SK-N-SH (cell line): ENCODE data around the gene FKBP11. TPM values are rescaled to one million over a fixed set of nuclear protein-coding genes. Genes with fewer than 3 reads are reported as not detected.

Source experiments
- CTCF ChIA-PET: fragments of 300-600, 350-600 bp; formaldehyde crosslinking; extraction: SDS; loops from one replicate; lab custom pipeline; 2021; lab: Yijun Ruan, JAX
- POLR2A ChIA-PET: fragments of 350-600 bp; sonication (Branson Sonifier 250); formaldehyde crosslinking; extraction: SDS; loops from one replicate; lab custom pipeline; 2020; ENCODE audit warnings: antibody characterized with exemption, inconsistent platforms; lab: Yijun Ruan, JAX
- DNase-seq: peaks from one replicate; pipeline ENCODE4 v3.0.0; 2012
- H2AFZ ChIP-seq: fragments of 200-600 bp; sonication (generic); 2 replicates; pipeline ENCODE4 v1.8.1; 2016; ENCODE audit warnings: antibody characterized with exemption, mild to moderate bottlenecking, low read depth
- H3F3A ChIP-seq: fragments of 200-600 bp; sonication (generic); replicated peaks from 2 replicates; pipeline ENCODE3; 2016; ENCODE audit warnings: antibody characterized with exemption, mild to moderate bottlenecking; ENCODE audit not compliant: insufficient read depth
- H3K27ac ChIP-seq, 2 experiments: fragments of 200-500 bp in 1 of 2; fragments of 200-600 bp in 1 of 2; sonication (Bioruptor generic) in 1 of 2; sonication (generic), shearing (Covaris generic) in 1 of 2; 2 replicates each; pipeline versions ENCODE4 v1.5.1 to v1.6.1; 2014 to 2016; ENCODE audit warnings: low read depth in 2 of 2, inconsistent platforms in 1 of 2, low read length in 1 of 2, mild to moderate bottlenecking in 1 of 2, mixed read lengths in 1 of 2
- H3K27me3 ChIP-seq: fragments of 200-600 bp; sonication (generic), shearing (Covaris generic); 2 replicates; pipeline ENCODE4 v1.6.1; 2016; ENCODE audit warnings: mixed run types; ENCODE audit not compliant: insufficient read depth
- H3K36me3 ChIP-seq, 2 experiments: fragments of 200-500 bp in 1 of 2; fragments of 200-600 bp in 1 of 2; sonication (Bioruptor generic) in 1 of 2; sonication (generic) in 1 of 2; replicated peaks in 1 of 2; 2 replicates each; pipeline versions ENCODE3 to v1.5.1; 2014 to 2016; ENCODE audit warnings: low read length in 1 of 2, mild to moderate bottlenecking in 1 of 2; ENCODE audit not compliant: insufficient read depth in 2 of 2, control insufficient read depth in 1 of 2
- H3K4me1 ChIP-seq, 2 experiments: fragments of 200-500 bp in 1 of 2; fragments of 200-600 bp in 1 of 2; sonication (Bioruptor generic) in 1 of 2; sonication (generic), shearing (Covaris generic) in 1 of 2; 2 replicates each; pipeline versions ENCODE4 v1.5.1 to v1.6.1; 2014 to 2016; ENCODE audit warnings: low read depth in 1 of 2, low read length in 1 of 2, mixed run types in 1 of 2; ENCODE audit not compliant: insufficient read depth in 2 of 2, control insufficient read depth in 1 of 2
- H3K4me2 ChIP-seq: fragments of 200-600 bp; sonication (generic), shearing (Covaris generic); 2 replicates; pipeline ENCODE4 v1.6.1; 2017; ENCODE audit warnings: mixed run types
- H3K4me3 ChIP-seq, 2 experiments: fragments of 200-500 bp in 1 of 2; fragments of 200-600 bp in 1 of 2; sonication (Bioruptor generic) in 1 of 2; sonication (generic), shearing (Covaris generic) in 1 of 2; 2 replicates each; pipeline versions ENCODE4 v1.5.1 to v1.8.1; 2014 to 2016; ENCODE audit warnings: low read depth in 2 of 2, inconsistent platforms in 1 of 2, low read length in 1 of 2, mild to moderate bottlenecking in 1 of 2, mixed read lengths in 1 of 2, moderate library complexity in 1 of 2
- H3K79me2 ChIP-seq: fragments of 200-600 bp; sonication (generic); 2 replicates; pipeline ENCODE4 v1.8.1; 2017; ENCODE audit warnings: mild to moderate bottlenecking; ENCODE audit not compliant: insufficient read depth
- H3K9ac ChIP-seq: fragments of 200-600 bp; sonication (generic); 2 replicates; pipeline ENCODE4 v1.6.1; 2017; ENCODE audit warnings: mixed run types
- H3K9me2 ChIP-seq: fragments of 200-600 bp; sonication (generic); 2 replicates; pipeline ENCODE4 v1.6.1; 2017; ENCODE audit warnings: mixed run types
- H3K9me3 ChIP-seq: fragments of 200-600 bp; sonication (generic); 2 replicates; pipeline ENCODE4 v1.6.1; 2017; ENCODE audit warnings: mixed run types, mild to moderate bottlenecking, moderate library complexity
- H4K20me1 ChIP-seq: fragments of 200-600 bp; sonication (generic); 2 replicates; pipeline ENCODE4 v1.6.1; 2017; ENCODE audit warnings: mild to moderate bottlenecking, mixed run types; ENCODE audit not compliant: insufficient read depth
- CTCF ChIP-seq: fragments of 200-600 bp; sonication (generic); IDR thresholded peaks from 2 replicates; pipeline ENCODE4 v1.6.1; 2017; ENCODE audit warnings: antibody characterized with exemption, mild to moderate bottlenecking, moderate library complexity
- MAX ChIP-seq: IDR thresholded peaks from 2 replicates; pipeline ENCODE4 v1.4.0; 2012; ENCODE audit warnings: low read depth
- MEF2A ChIP-seq: IDR thresholded peaks from 2 replicates; pipeline ENCODE4 v1.4.0; 2012; ENCODE audit warnings: low read depth, borderline replicate concordance
- MXI1 ChIP-seq: IDR thresholded peaks from 2 replicates; pipeline ENCODE4 v1.6.1; 2012; ENCODE audit warnings: mild to moderate bottlenecking, low read depth, low read length, improper control_type of control experiment
- NFIC ChIP-seq: IDR thresholded peaks from 2 replicates; pipeline ENCODE4 v1.4.0; 2012; ENCODE audit warnings: borderline replicate concordance
- PBX3 ChIP-seq: IDR thresholded peaks from 2 replicates; pipeline ENCODE4; 2012
- POLR2AphosphoS5 ChIP-seq: IDR thresholded peaks from 2 replicates; pipeline ENCODE4 v1.6.1; 2012; ENCODE audit warnings: low read depth, low read length
- RAD21 ChIP-seq: IDR thresholded peaks from 2 replicates; pipeline ENCODE4 v1.6.1; 2012; ENCODE audit warnings: mild to moderate bottlenecking, low read length
- REST ChIP-seq: IDR thresholded peaks from 2 replicates; pipeline ENCODE4 v1.6.1; 2012; ENCODE audit warnings: mild to moderate bottlenecking, low read depth, low read length, moderate library complexity
- SMC3 ChIP-seq: IDR thresholded peaks from 2 replicates; pipeline ENCODE4 v1.6.1; 2012; ENCODE audit warnings: low read depth, low read length, improper control_type of control experiment
- TEAD4 ChIP-seq: IDR thresholded peaks from 2 replicates; pipeline ENCODE4 v1.4.0; 2012; ENCODE audit warnings: mild to moderate bottlenecking, borderline replicate concordance; ENCODE audit not compliant: insufficient read depth
- WGBS: methylation state at CpG from one replicate; pipeline ENCODE4 v1.1.6; 2017; ENCODE audit warnings: low lambda C conversion rate; 5-methylcytosine and 5-hydroxymethylcytosine counted together
- polyA plus RNA-seq, 3 experiments: library from polyadenylated mRNA; depleted of rRNA; stranded (reverse); fragments of >200 nt; gene quantifications; 2 replicates each; pipeline ENCODE4 v1.2.3, GENCODE V29; 2012

FKBP11 gene
- polyA plus RNA-seq, 1 of the 3 experiments (the other 2 are of a cell fraction), result 28.5 TPM

- Histone ChIP-seq H3K9me3 (no peaks in the 10 kb centered on the region), H3K27me3 (no peaks in the 10 kb centered on the region), H3F3A (no peaks in the 10 kb centered on the region), H3K9ac (no peak overlapping the region), H3K4me3 (no peak overlapping the region), H4K20me1 (no peaks in the 10 kb centered on the region), H3K4me1 (peaks cover 0 to 5% of the 10 kb centered on the region in 2 experiments; a peak in 1 of 4 replicates), H3K36me3 (no peaks in the 10 kb centered on the region), H2AFZ (no peak overlapping the region), H3K9me2 (no peaks in the 10 kb centered on the region), H3K79me2 (no peaks in the 10 kb centered on the region), H3K4me2 (no peak overlapping the region), H3K27ac (no peak overlapping the region)
- TF ChIP-seq MXI1, result no peak
- TF ChIP-seq SMC3, result no peak
- no peak for TF ChIP-seq RAD21
- TF ChIP-seq NFIC, result no peak
- TF ChIP-seq MEF2A, result no peak
- no peak for TF ChIP-seq TEAD4
- no peak for TF ChIP-seq CTCF
- TF ChIP-seq PBX3, result no peak
- no peak for TF ChIP-seq MAX
- no peak for TF ChIP-seq POLR2AphosphoS5
- TF ChIP-seq REST, result no peak
- POLR2A ChIA-PET, result no interaction called here
- WGBS, result 52% methylated on average over 3 of the region's 3 CpGs
- CTCF ChIA-PET, result interaction anchor here (1.1 to 9.3 kb wide), 2 partner anchors 17 to 18 kb away, joined by 3 to 99 read pairs; no protein-coding TSS in a partner anchor
- DNase-seq, result no peak
Observed at GRCh38 chr12:48907245-48907644, 18.0 kb downstream of the FKBP11 start.
